ENCODE measurements around the gene TSHZ2. TPM values are rescaled to one million over a fixed set of nuclear protein-coding genes. Genes with fewer than 3 reads are reported as not detected.

Gene TSHZ2
- total and polyA plus RNA-seq, 3 donors from 2014 or later = 13.0 to 41.9 (median 40.4) TPM

DNA sequence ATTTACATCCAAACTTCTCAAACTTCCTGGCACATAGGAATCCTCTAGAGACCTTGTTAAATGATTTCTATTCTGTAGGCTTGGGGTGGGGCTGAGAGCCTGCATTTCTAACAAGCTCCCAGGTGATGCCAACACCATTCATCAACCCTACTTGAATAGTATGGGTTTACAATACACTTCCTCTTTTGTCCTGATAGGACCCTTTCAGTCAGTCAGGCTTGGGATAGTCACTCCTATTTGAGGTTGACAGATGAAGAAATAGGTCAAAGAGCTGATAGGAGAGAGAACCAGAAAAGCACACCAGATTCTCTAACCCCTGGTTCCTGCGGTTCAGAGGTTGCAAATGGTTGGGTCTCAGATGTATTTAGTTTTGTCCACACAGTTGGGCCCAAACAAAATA is 273.4 kb downstream of the TSHZ2 start:
- no peak overlapping the region for H3K4me3 ChIP-seq

DNA sequence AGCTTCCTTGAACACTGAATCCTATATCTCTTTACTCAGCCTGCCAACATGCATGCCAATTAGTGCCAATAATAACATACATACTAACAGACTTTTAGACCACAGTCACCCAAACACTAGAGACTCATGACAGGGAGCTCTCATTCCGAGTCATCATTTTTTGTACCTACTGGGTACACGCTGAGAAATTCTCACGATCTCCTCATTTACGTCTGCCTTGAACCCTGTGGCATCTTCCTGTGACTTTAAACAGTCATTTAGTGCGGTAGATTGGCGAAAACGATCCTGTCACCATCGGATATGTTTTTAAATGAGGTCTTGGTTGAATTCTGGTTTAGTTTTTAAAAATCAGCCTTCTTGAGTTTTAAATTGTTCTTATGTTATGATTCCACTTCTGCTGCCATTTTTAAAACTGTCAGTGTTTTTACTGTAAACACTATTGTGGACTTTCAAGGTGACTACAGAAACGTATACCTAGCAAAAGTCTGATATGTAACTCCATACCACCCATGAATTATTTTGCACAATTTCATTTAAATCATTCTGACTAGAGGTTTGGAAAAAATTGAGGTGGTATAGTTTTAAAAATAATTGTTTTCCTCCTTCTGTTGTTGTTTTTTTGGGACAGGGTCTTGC is 275.4 kb downstream of the TSHZ2 start:
- no peak overlapping the region for H3K27ac ChIP-seq
- intact Hi-C loops (cut with DNase I; ENCODE audit: low total_unique reads) = no loop called here
- 87 to 89% methylated on average over 9 of the region's 9 CpGs for WGBS, 2 donors
- H3K27me3 ChIP-seq = no peaks in the 10 kb centered on the region
- no peaks in the 10 kb centered on the region for H3K36me3 ChIP-seq (ENCODE audit: low read depth, missing control alignments)
- no peak overlapping the region for H3K4me3 ChIP-seq
- no peak for DNase-seq
- TF ChIP-seq POLR2A (IDR thresholded peaks at IDR 0.05) = no peak
- TF ChIP-seq, protein P1, sequence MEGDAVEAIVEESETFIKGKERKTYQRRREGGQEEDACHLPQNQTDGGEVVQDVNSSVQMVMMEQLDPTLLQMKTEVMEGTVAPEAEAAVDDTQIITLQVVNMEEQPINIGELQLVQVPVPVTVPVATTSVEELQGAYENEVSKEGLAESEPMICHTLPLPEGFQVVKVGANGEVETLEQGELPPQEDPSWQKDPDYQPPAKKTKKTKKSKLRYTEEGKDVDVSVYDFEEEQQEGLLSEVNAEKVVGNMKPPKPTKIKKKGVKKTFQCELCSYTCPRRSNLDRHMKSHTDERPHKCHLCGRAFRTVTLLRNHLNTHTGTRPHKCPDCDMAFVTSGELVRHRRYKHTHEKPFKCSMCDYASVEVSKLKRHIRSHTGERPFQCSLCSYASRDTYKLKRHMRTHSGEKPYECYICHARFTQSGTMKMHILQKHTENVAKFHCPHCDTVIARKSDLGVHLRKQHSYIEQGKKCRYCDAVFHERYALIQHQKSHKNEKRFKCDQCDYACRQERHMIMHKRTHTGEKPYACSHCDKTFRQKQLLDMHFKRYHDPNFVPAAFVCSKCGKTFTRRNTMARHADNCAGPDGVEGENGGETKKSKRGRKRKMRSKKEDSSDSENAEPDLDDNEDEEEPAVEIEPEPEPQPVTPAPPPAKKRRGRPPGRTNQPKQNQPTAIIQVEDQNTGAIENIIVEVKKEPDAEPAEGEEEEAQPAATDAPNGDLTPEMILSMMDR (IDR thresholded peaks at IDR 0.05) = no peak
- no peaks in the 10 kb centered on the region for H3K4me1 ChIP-seq
- H3K9me3 ChIP-seq = no peaks in the 10 kb centered on the region

More for the DNA sequence above, 273.4 kb downstream of the TSHZ2 start:
- no peak for TF ChIP-seq POLR2A (IDR thresholded peaks at IDR 0.05)
- TF ChIP-seq, protein P1 (IDR thresholded peaks at IDR 0.05) = no peak
- 95 to 96% methylated on average over 1 of the region's 1 CpG for WGBS, 2 donors
- no peak overlapping the region for H3K27ac ChIP-seq
- H3K4me1 ChIP-seq = no peaks in the 10 kb centered on the region
- DNase-seq = no peak
- H3K27me3 ChIP-seq = no peaks in the 10 kb centered on the region
- no peaks in the 10 kb centered on the region for H3K36me3 ChIP-seq (ENCODE audit: low read depth, missing control alignments)
- H3K9me3 ChIP-seq = no peaks in the 10 kb centered on the region
- intact Hi-C loops (cut with DNase I; ENCODE audit: low total_unique reads) = no loop called here

DNA sequence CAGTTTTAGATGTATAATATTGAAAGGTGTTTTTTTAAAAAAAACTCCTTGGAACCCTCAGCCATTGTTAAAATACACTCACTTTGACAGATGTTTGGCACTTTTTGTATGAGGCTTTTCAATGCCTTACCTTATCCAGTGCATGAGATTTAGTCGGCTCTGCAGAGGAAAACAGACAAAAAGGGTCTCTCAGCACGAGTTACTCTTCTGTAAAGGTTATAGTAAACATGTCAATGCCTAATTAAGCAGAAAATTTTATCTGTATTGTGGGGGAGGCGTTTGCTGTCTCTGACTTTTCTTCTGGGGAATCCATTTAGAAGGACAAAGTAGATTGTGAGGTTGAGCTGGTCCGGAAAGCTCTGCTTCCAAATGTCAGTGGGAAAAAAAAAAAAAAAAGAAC is 278.3 kb downstream of the TSHZ2 start:
- H3K27ac ChIP-seq = no peak overlapping the region
- intact Hi-C loops (cut with DNase I; ENCODE audit: low total_unique reads) = no loop called here
- 48 to 75% methylated on average over 4 of the region's 4 CpGs for WGBS, 2 donors
- TF ChIP-seq, protein P1 (IDR thresholded peaks at IDR 0.05) = no peak
- TF ChIP-seq POLR2A (IDR thresholded peaks at IDR 0.05) = no peak
- no peak for DNase-seq
- no peaks in the 10 kb centered on the region for H3K27me3 ChIP-seq
- H3K36me3 ChIP-seq (ENCODE audit: low read depth, missing control alignments) = no peaks in the 10 kb centered on the region
- H3K9me3 ChIP-seq = no peaks in the 10 kb centered on the region
- H3K4me1 ChIP-seq = no peaks in the 10 kb centered on the region
- H3K4me3 ChIP-seq = no peak overlapping the region

DNA sequence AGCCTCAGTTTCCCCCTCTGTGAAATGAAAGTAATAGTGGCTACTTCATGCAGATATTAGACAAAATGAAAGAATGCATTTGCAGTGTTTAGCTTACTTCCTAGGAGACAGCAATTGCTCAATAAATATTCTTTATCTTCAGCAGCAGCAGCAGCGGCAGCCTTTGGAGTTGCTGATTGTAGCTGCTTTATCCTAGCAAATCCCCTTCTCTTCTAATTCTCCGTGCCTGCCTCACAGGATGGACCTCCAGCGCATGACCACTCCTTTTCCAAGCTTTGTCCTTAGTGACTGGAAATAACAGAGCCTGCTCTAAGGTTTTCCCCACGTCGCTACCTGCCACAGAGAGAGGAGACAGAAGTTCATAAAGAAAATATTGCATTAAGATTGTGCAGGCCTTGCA is 279.8 kb downstream of the TSHZ2 start:
- WGBS, 2 donors = 79 to 82% methylated on average over 5 of the region's 5 CpGs
- Histone ChIP-seq H3K4me3 (no peak overlapping the region), H3K4me1 (no peaks in the 10 kb centered on the region), H3K36me3 (ENCODE audit: low read depth, missing control alignments) (no peaks in the 10 kb centered on the region), H3K27ac (no peak overlapping the region), H3K9me3 (no peaks in the 10 kb centered on the region), H3K27me3 (no peaks in the 10 kb centered on the region)
- no peak for TF ChIP-seq POLR2A (IDR thresholded peaks at IDR 0.05)
- TF ChIP-seq, protein P1 (IDR thresholded peaks at IDR 0.05) = no peak
- DNase-seq = no peak
- intact Hi-C loops (cut with DNase I; ENCODE audit: low total_unique reads) = no loop called here

DNA sequence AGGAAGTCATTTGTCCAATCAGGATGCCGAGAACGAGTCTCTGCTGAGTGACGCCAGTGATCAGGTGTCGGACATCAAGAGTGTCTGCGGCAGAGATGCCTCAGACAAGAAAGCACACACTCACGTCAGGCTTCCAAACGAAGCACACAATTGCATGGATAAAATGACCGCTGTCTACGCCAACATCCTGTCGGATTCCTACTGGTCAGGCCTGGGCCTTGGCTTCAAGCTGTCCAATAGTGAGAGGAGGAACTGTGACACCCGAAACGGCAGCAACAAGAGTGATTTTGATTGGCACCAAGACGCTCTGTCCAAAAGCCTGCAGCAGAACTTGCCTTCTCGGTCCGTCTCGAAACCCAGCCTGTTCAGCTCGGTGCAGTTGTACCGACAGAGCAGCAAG is 281.5 kb downstream of the TSHZ2 start:
- H3K27me3 ChIP-seq = no peaks in the 10 kb centered on the region
- no peaks in the 10 kb centered on the region for H3K4me1 ChIP-seq
- TF ChIP-seq, protein P1 (IDR thresholded peaks at IDR 0.05) = no peak
- no peak for TF ChIP-seq POLR2A (IDR thresholded peaks at IDR 0.05)
- no peaks in the 10 kb centered on the region for H3K36me3 ChIP-seq (ENCODE audit: low read depth, missing control alignments)
- DNase-seq = peak; percentile 36
- 75 to 78% methylated on average over 18 of the region's 18 CpGs for WGBS, 2 donors
- H3K27ac ChIP-seq = no peak overlapping the region
- no peaks in the 10 kb centered on the region for H3K9me3 ChIP-seq
- peak overlapping the region in 1 of 2 donors; percentile 21 for H3K4me3 ChIP-seq
- intact Hi-C loops (cut with DNase I; ENCODE audit: low total_unique reads) = no loop called here

Data from testis (tissue), 3 donors.